DND-41 (cell line): ENCODE data around the gene PKD1L1.

Experiments
- EZH2 ChIP-seq: IDR thresholded peaks from 3 replicates; pipeline ENCODE4 v1.6.1; 2012; ENCODE audit warnings: borderline replicate concordance, low read depth, mild to moderate bottlenecking, moderate library complexity, low read length, inconsistent platforms; ENCODE audit not compliant: severe bottlenecking
- TF ChIP-seq, protein P1 (sequence below): IDR thresholded peaks from 2 replicates; pipeline ENCODE4 v1.5.1; 2012; ENCODE audit warnings: borderline replicate concordance, low read length, moderate library complexity, mild to moderate bottlenecking; ENCODE audit not compliant: poor library complexity, severe bottlenecking; ENCODE audit errors: extremely low read depth

DNA sequence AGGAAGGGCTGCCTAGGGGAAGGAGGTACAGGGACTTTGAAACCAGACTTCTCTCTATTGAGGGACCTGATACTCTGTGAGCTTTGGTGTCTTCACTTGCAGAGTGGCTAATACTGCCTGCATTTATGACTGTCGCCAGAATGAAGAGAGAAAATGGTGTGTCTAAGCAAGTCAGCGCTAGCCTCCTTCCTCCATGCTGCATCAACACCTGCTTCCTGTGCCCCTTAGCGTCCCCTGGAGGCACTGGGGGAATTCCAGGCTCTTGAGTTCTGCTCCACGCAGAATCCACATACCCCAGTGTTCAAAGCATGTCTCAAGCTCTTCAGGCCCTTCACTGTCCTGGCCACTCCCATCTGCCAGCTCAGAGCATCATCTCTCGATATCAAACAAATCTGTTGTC lies 140.5 kb downstream of the PKD1L1 start:
- TF ChIP-seq, protein P1, sequence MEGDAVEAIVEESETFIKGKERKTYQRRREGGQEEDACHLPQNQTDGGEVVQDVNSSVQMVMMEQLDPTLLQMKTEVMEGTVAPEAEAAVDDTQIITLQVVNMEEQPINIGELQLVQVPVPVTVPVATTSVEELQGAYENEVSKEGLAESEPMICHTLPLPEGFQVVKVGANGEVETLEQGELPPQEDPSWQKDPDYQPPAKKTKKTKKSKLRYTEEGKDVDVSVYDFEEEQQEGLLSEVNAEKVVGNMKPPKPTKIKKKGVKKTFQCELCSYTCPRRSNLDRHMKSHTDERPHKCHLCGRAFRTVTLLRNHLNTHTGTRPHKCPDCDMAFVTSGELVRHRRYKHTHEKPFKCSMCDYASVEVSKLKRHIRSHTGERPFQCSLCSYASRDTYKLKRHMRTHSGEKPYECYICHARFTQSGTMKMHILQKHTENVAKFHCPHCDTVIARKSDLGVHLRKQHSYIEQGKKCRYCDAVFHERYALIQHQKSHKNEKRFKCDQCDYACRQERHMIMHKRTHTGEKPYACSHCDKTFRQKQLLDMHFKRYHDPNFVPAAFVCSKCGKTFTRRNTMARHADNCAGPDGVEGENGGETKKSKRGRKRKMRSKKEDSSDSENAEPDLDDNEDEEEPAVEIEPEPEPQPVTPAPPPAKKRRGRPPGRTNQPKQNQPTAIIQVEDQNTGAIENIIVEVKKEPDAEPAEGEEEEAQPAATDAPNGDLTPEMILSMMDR = no peak
- TF ChIP-seq EZH2 = no peak
